VCaP (cell line): Measurements from ENCODE around the gene PITPNC1.
A peak's percentile ranks its signal among the peaks of the same experiment; 100 is the strongest.

Source experiments
- H3K27ac ChIP-seq: fragments of 450-650 bp; 2 replicates; pipeline ENCODE4 v1.5.1; 2017
- TF ChIP-seq, protein P1 (sequence below): fragments of 450-650 bp; conservative IDR thresholded peaks from 2 replicates; pipeline ENCODE4 v1.5.1; 2017; ENCODE audit warnings: mild to moderate bottlenecking, moderate library complexity

The PITPNC1 gene

DNA sequence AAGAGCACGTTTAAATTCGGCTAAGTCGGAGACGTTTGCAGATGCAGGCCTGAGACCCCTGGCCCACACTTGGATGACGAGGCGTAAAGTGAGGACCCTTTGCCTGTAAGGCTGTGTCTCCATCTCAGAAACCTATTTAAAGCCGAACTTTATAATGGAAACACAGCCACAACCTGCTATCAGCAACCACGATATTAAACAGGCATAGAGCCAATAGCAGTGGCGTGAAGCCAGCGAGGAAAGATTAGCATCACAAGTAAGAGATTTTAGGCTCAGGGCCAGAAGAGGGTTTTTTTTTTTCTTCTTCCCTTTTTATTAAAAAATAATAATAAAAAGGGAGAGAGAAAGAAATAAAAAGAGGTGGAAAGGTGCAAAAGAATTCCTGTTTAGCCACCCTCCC, 229.4 kb downstream of the PITPNC1 start:
- TF ChIP-seq, protein P1, sequence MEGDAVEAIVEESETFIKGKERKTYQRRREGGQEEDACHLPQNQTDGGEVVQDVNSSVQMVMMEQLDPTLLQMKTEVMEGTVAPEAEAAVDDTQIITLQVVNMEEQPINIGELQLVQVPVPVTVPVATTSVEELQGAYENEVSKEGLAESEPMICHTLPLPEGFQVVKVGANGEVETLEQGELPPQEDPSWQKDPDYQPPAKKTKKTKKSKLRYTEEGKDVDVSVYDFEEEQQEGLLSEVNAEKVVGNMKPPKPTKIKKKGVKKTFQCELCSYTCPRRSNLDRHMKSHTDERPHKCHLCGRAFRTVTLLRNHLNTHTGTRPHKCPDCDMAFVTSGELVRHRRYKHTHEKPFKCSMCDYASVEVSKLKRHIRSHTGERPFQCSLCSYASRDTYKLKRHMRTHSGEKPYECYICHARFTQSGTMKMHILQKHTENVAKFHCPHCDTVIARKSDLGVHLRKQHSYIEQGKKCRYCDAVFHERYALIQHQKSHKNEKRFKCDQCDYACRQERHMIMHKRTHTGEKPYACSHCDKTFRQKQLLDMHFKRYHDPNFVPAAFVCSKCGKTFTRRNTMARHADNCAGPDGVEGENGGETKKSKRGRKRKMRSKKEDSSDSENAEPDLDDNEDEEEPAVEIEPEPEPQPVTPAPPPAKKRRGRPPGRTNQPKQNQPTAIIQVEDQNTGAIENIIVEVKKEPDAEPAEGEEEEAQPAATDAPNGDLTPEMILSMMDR, result no peak
- H3K27ac ChIP-seq, result peak overlapping the region; percentile 78

DNA sequence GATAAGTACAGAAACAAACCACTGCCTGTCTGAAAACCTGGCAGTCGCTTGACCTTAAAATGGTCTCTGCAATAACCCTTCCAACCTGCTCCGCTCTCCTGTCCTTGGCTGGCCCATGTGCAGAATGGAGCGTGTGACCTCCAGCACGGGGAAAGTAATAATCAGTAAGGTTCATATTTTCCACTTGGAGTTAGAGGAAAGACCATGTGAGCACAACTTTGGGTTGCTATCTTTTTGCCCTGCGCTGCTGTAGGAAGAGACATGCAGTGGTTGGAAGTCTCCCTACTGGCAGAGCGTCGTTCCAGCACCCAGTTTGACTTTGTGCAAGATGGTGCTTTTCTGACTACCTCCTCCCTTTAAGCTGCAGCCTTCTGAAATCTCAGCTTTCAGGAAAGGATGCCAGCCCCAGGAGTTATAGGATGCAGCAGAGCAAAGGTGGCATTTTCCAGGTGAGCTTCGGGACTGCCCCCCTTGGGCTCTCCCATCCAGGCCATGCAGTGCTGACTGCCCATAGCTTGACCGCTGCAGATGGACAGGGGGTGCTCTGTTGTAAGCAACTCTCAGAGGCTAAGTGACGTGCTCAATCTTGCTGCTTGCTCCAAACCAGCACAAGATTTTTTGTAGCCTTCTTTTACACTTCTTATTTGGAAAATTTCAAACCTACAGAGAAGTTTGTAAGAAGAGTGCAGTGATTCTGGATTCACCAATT, 230.0 kb downstream of the PITPNC1 start:
- H3K27ac ChIP-seq, result peak overlapping the region; percentile 78
- TF ChIP-seq, protein P1, result peak; percentile 25; the same call in 1 of the 2 replicates

DNA sequence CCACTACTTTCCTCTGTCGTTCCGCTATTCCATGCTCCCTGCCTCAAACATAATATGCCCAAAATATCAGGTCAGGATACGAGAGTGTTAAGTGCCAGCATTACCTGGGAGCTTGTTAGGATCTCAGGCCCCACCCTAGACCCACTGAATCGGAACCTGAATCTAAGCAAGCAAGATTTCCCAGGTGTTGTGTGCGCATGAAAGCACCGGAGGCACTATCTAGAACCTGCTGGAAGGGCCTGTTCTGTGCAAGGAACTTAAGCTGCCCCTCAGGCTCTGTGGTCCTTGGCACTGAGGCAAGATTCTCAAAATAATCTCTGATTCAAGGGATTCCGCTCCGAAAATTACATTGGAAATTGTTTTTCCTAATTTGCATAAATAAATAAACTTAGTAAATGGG, 233.0 kb downstream of the PITPNC1 start:
- TF ChIP-seq, protein P1, result no peak

DNA sequence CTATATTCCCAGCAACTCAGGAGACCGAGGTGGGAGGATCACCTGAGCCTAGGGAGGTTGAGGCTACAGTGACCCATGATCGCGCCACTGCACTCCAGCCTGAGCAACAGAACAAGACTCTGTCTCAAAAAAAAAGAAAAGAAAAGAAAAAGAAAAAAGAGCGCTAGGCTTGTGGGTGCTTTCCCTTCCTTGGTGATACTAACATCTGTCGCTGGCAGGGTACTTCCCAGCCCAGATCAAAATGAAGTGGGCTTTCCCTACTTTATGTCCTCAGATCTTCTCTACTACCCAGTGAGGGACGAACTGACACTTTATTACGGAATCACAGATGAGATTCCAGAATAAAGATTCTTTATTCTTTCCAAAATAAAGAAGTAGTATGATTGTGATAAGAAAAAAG, 236.9 kb downstream of the PITPNC1 start:
- TF ChIP-seq, protein P1, result no peak
- H3K27ac ChIP-seq, result no peak overlapping the region

More for the DNA sequence above, 233.0 kb downstream of the PITPNC1 start:
- H3K27ac ChIP-seq, result no peak overlapping the region

DNA sequence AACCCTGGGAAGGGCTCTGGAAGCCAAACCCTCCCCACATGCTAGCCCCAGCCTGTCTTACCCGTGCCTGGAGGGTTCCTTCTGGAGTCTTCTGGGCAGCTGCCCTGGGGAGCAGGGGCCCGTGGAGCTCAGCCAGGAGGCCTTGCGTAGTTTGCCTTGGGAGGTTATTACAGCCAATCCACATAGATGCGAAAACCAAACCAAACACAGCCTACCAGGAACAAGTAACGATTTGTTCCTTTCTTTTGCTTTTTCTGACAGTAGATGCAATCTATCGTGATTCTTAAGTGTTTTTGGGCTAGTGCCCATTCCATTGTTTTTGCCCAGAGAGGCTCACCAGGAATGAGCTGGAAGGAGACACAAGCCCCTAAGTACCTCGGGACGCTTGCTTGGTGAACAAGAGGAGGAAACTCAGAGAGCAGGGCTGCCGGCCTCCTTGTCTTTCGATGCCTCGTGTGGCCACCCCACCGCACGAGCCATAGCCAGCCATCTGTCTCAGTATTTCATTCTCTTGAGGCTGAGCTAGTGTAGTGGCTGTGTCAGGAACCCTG, 238.0 kb downstream of the PITPNC1 start:
- TF ChIP-seq, protein P1, result no peak

DNA sequence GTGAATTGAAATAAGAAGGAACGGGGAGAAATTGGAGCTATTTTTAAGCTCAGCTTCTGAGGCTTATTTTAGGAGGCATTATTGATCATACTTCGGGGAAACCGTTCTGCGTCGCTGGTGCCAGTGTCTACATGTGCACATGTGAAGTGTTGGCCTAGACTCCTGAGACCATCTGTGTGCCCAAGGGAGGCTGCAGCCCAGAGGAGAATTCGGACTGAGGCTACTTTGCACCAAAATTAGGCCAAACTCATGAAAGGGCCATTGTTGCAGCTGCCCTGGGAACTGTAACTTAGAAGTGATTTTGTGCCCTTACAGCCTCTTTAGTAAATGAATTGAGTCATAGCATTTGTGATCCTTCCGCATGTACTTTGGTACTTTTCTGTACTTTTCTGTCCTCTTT, 238.7 kb downstream of the PITPNC1 start:
- no peak overlapping the region for H3K27ac ChIP-seq
- TF ChIP-seq, protein P1, result no peak

More for the DNA sequence above, 238.0 kb downstream of the PITPNC1 start:
- no peak overlapping the region for H3K27ac ChIP-seq

DNA sequence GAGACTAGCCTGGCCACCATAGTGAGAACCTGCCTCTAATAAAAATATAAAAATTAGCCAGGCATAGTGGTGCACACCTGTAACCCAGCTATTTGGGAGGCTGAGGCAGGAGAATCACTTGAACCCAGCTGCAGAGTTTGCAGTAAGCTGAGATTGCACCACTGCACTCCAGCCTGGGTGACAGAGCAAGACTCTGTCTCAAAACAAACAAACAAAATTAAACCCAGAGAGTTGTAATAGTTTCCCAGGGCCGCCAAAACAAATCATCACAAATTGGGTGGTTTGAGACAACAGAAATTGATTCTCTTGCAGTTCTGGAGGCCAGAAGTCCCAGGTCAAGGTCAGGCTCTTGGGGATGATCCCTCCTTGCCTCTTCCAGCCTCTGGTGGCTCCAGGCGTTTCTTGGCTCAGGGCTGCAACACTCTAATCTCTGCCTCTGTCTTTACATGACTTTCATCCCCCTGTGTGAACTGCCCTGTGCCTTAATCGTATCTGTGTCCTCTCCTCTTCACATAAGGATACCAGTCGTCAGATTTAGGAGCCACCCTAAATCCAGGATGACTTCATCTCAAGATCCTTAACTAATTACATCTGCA, 240.3 kb downstream of the PITPNC1 start:
- no peak overlapping the region for H3K27ac ChIP-seq
- TF ChIP-seq, protein P1, result no peak
